ENCODE results near the gene MMP17.

Gene MMP17

GRCh38 chr12:131842169-131842568 is 14.0 kb downstream of the MMP17 start:
- H3K27ac ChIP-seq (ENCODE audit: low read length) = no peak overlapping the region
- H3K4me1 ChIP-seq (ENCODE audit: control insufficient read depth in 1 of 2, insufficient read depth in 2 of 2, low read length in 2 of 2) = no peaks in the 10 kb centered on the region
- no peaks in the 10 kb centered on the region for H3K9me3 ChIP-seq (ENCODE audit: control insufficient read depth in 1 of 2, low read length in 2 of 2)
- H3K27me3 ChIP-seq (ENCODE audit: low read depth, low read length) = no peaks in the 10 kb centered on the region
- H3K4me3 ChIP-seq (ENCODE audit: low read depth in 1 of 2, low read length in 2 of 2) = no peak overlapping the region
- H3K36me3 ChIP-seq (ENCODE audit: control insufficient read depth in 1 of 2, insufficient read depth in 2 of 2, low read length in 2 of 2) = peaks cover 0 to 26% of the 10 kb centered on the region in 2 donors

GRCh38 chr12:131843527-131843926 is 15.3 kb downstream of the MMP17 start:
- Histone ChIP-seq H3K4me3 (ENCODE audit: low read depth in 1 of 2, low read length in 2 of 2) (no peak overlapping the region), H3K27ac (ENCODE audit: low read length) (no peak overlapping the region), H3K4me1 (ENCODE audit: control insufficient read depth in 1 of 2, insufficient read depth in 2 of 2, low read length in 2 of 2) (no peaks in the 10 kb centered on the region), H3K9me3 (ENCODE audit: control insufficient read depth in 1 of 2, low read length in 2 of 2) (no peaks in the 10 kb centered on the region), H3K36me3 (ENCODE audit: control insufficient read depth in 1 of 2, insufficient read depth in 2 of 2, low read length in 2 of 2) (peaks cover 0 to 26% of the 10 kb centered on the region in 2 donors), H3K27me3 (ENCODE audit: low read depth, low read length) (no peaks in the 10 kb centered on the region)

- peaks cover 0 to 26% of the 10 kb centered on the region in 2 donors for H3K36me3 ChIP-seq (ENCODE audit: control insufficient read depth in 1 of 2, insufficient read depth in 2 of 2, low read length in 2 of 2)
- no peaks in the 10 kb centered on the region for H3K9me3 ChIP-seq (ENCODE audit: control insufficient read depth in 1 of 2, low read length in 2 of 2)
- no peak overlapping the region for H3K27ac ChIP-seq (ENCODE audit: low read length)
- H3K4me3 ChIP-seq (ENCODE audit: low read depth in 1 of 2, low read length in 2 of 2) = no peak overlapping the region
- H3K27me3 ChIP-seq (ENCODE audit: low read depth, low read length) = no peaks in the 10 kb centered on the region
- H3K4me1 ChIP-seq (ENCODE audit: control insufficient read depth in 1 of 2, insufficient read depth in 2 of 2, low read length in 2 of 2) = no peaks in the 10 kb centered on the region
Measured at GRCh38 chr12:131844140-131844539, 15.9 kb downstream of the MMP17 start.

- no peaks in the 10 kb centered on the region for H3K27me3 ChIP-seq (ENCODE audit: low read depth, low read length)
- no peaks in the 10 kb centered on the region for H3K4me1 ChIP-seq (ENCODE audit: control insufficient read depth in 1 of 2, insufficient read depth in 2 of 2, low read length in 2 of 2)
- H3K36me3 ChIP-seq (ENCODE audit: control insufficient read depth in 1 of 2, insufficient read depth in 2 of 2, low read length in 2 of 2) = peaks cover 0 to 26% of the 10 kb centered on the region in 2 donors
- H3K4me3 ChIP-seq (ENCODE audit: low read depth in 1 of 2, low read length in 2 of 2) = no peak overlapping the region
- no peaks in the 10 kb centered on the region for H3K9me3 ChIP-seq (ENCODE audit: control insufficient read depth in 1 of 2, low read length in 2 of 2)
- no peak overlapping the region for H3K27ac ChIP-seq (ENCODE audit: low read length)
Measured at GRCh38 chr12:131844656-131845055, 16.5 kb downstream of the MMP17 start.

- Histone ChIP-seq H3K36me3 (ENCODE audit: control insufficient read depth in 1 of 2, insufficient read depth in 2 of 2, low read length in 2 of 2) (peaks cover 0 to 26% of the 10 kb centered on the region in 2 donors), H3K27ac (ENCODE audit: low read length) (no peak overlapping the region), H3K4me1 (ENCODE audit: control insufficient read depth in 1 of 2, insufficient read depth in 2 of 2, low read length in 2 of 2) (no peaks in the 10 kb centered on the region), H3K27me3 (ENCODE audit: low read depth, low read length) (no peaks in the 10 kb centered on the region), H3K4me3 (ENCODE audit: low read depth in 1 of 2, low read length in 2 of 2) (no peak overlapping the region), H3K9me3 (ENCODE audit: control insufficient read depth in 1 of 2, low read length in 2 of 2) (no peaks in the 10 kb centered on the region)
Measured at GRCh38 chr12:131845121-131845520, 16.9 kb downstream of the MMP17 start.

GRCh38 chr12:131847456-131847855 is 19.3 kb downstream of the MMP17 start:
- no peak overlapping the region for H3K4me3 ChIP-seq (ENCODE audit: low read depth in 1 of 2, low read length in 2 of 2)
- H3K27me3 ChIP-seq (ENCODE audit: low read depth, low read length) = no peaks in the 10 kb centered on the region
- no peaks in the 10 kb centered on the region for H3K9me3 ChIP-seq (ENCODE audit: control insufficient read depth in 1 of 2, low read length in 2 of 2)
- peaks cover 0 to 20% of the 10 kb centered on the region in 2 donors for H3K36me3 ChIP-seq (ENCODE audit: control insufficient read depth in 1 of 2, insufficient read depth in 2 of 2, low read length in 2 of 2)
- no peaks in the 10 kb centered on the region for H3K4me1 ChIP-seq (ENCODE audit: control insufficient read depth in 1 of 2, insufficient read depth in 2 of 2, low read length in 2 of 2)
- H3K27ac ChIP-seq (ENCODE audit: low read length) = no peak overlapping the region

GRCh38 chr12:131848753-131849152 is 20.6 kb downstream of the MMP17 start:
- H3K27me3 ChIP-seq (ENCODE audit: low read depth, low read length) = no peaks in the 10 kb centered on the region

GRCh38 chr12:131849700-131850553 is 21.7 kb downstream of the MMP17 start:
- H3K27ac ChIP-seq (ENCODE audit: low read length) = no peak overlapping the region
- no peaks in the 10 kb centered on the region for H3K27me3 ChIP-seq (ENCODE audit: low read depth, low read length)
- no peaks in the 10 kb centered on the region for H3K9me3 ChIP-seq (ENCODE audit: control insufficient read depth in 1 of 2, low read length in 2 of 2)
- no peak overlapping the region for H3K4me3 ChIP-seq (ENCODE audit: low read depth in 1 of 2, low read length in 2 of 2)
- peaks cover 0 to 13% of the 10 kb centered on the region in 2 donors for H3K36me3 ChIP-seq (ENCODE audit: control insufficient read depth in 1 of 2, insufficient read depth in 2 of 2, low read length in 2 of 2)
- no peaks in the 10 kb centered on the region for H3K4me1 ChIP-seq (ENCODE audit: control insufficient read depth in 1 of 2, insufficient read depth in 2 of 2, low read length in 2 of 2)

More at GRCh38 chr12:131848753-131849152, 20.6 kb downstream of the MMP17 start:
- Histone ChIP-seq H3K27ac (ENCODE audit: low read length) (no peak overlapping the region), H3K4me3 (ENCODE audit: low read depth in 1 of 2, low read length in 2 of 2) (no peak overlapping the region), H3K9me3 (ENCODE audit: control insufficient read depth in 1 of 2, low read length in 2 of 2) (no peaks in the 10 kb centered on the region), H3K36me3 (ENCODE audit: control insufficient read depth in 1 of 2, insufficient read depth in 2 of 2, low read length in 2 of 2) (peaks cover 0 to 20% of the 10 kb centered on the region in 2 donors), H3K4me1 (ENCODE audit: control insufficient read depth in 1 of 2, insufficient read depth in 2 of 2, low read length in 2 of 2) (no peaks in the 10 kb centered on the region)

GRCh38 chr12:131850856-131851559 is 22.8 kb downstream of the MMP17 start:
- H3K27me3 ChIP-seq (ENCODE audit: low read depth, low read length) = no peaks in the 10 kb centered on the region
- peaks cover 0 to 4% of the 10 kb centered on the region in 2 donors for H3K36me3 ChIP-seq (ENCODE audit: control insufficient read depth in 1 of 2, insufficient read depth in 2 of 2, low read length in 2 of 2)
- no peak overlapping the region for H3K4me3 ChIP-seq (ENCODE audit: low read depth in 1 of 2, low read length in 2 of 2)
- H3K9me3 ChIP-seq (ENCODE audit: control insufficient read depth in 1 of 2, low read length in 2 of 2) = no peaks in the 10 kb centered on the region
- no peak overlapping the region for H3K27ac ChIP-seq (ENCODE audit: low read length)
- no peaks in the 10 kb centered on the region for H3K4me1 ChIP-seq (ENCODE audit: control insufficient read depth in 1 of 2, insufficient read depth in 2 of 2, low read length in 2 of 2)

- no peaks in the 10 kb centered on the region for H3K4me1 ChIP-seq (ENCODE audit: control insufficient read depth in 1 of 2, insufficient read depth in 2 of 2, low read length in 2 of 2)
- no peak overlapping the region for H3K4me3 ChIP-seq (ENCODE audit: low read depth in 1 of 2, low read length in 2 of 2)
- no peaks in the 10 kb centered on the region for H3K9me3 ChIP-seq (ENCODE audit: control insufficient read depth in 1 of 2, low read length in 2 of 2)
- peaks cover 0 to 4% of the 10 kb centered on the region in 2 donors for H3K36me3 ChIP-seq (ENCODE audit: control insufficient read depth in 1 of 2, insufficient read depth in 2 of 2, low read length in 2 of 2)
- peaks cover 5% of the 10 kb centered on the region for H3K27me3 ChIP-seq (ENCODE audit: low read depth, low read length)
- no peak overlapping the region for H3K27ac ChIP-seq (ENCODE audit: low read length)
Measured at GRCh38 chr12:131851741-131852550, 23.8 kb downstream of the MMP17 start.

Measured in muscle layer of duodenum (tissue), 2 donors.